Stimulated activated CD8-positive, alpha-beta memory T cell treated with anti-CD3 and anti-CD28 coated beads, Interleukin-4, amount 100 ng/mL, for 48 hours (primary cell): ENCODE measurements around the gene XPR1.

Experiments
- DNase-seq: peaks from one replicate; pipeline ENCODE4 v3.0.0-alpha.2; 2020

The XPR1 gene

GRCh38 chr1:180936110-180937011 is 304.5 kb downstream of the XPR1 start:
- no peak for DNase-seq

- DNase-seq, result no peak
These were observed 305.2 kb downstream of the XPR1 start for GRCh38 chr1:180937012-180937372.

- DNase-seq, result no peak
These were observed 305.9 kb downstream of the XPR1 start for GRCh38 chr1:180937624-180938225.

- no peak for DNase-seq
These were observed 307.4 kb downstream of the XPR1 start for GRCh38 chr1:180939073-180939710.

GRCh38 chr1:180939711-180940103 is 307.9 kb downstream of the XPR1 start:
- DNase-seq, result no peak
